ENCODE measurements around the gene SMC3. TPM values are rescaled to one million over a fixed set of nuclear protein-coding genes. Genes with fewer than 3 reads are reported as not detected.

Gene SMC3
- total and polyA plus RNA-seq, 2 of the 13 experiments (the other 11 are each of a cell fraction or from before 2014, with no cell fraction given): 11.7 to 48.0 TPM

DNA sequence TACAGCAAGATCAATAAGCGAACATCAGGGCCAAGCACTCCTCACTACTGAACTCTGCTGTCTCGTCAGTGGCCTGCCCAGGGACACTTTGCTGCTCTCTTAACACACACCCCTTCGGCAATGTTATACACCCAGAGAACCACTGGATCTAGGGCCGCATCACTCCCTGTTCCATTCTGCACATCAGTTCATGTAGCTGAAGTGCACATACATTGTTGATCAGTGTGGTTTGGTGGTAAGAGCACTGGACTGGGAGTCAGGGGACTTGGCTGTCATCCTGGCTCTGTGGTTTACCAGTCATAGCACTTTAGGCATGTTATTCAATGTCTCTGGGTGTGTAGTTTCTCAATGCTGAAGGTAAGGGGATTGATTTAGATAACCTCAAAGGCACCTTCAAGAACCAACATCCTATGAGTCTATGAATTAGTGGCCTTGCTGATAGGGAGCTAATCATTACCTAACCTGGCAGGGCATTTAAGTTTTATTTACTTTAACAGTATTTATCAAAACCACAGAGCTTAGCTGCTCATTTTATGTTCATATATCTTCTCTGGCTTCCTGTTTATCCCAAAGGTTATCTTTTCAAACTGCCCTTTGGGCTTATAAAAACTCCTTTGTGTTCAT, 45.0 kb upstream of the SMC3 start (continued):
- TF ChIP-seq YY1 (IDR thresholded peaks at IDR 0.05; ENCODE audit: insufficient read depth, insufficient replicate concordance, low read depth, low read length): no peak
- TF ChIP-seq, protein P1, sequence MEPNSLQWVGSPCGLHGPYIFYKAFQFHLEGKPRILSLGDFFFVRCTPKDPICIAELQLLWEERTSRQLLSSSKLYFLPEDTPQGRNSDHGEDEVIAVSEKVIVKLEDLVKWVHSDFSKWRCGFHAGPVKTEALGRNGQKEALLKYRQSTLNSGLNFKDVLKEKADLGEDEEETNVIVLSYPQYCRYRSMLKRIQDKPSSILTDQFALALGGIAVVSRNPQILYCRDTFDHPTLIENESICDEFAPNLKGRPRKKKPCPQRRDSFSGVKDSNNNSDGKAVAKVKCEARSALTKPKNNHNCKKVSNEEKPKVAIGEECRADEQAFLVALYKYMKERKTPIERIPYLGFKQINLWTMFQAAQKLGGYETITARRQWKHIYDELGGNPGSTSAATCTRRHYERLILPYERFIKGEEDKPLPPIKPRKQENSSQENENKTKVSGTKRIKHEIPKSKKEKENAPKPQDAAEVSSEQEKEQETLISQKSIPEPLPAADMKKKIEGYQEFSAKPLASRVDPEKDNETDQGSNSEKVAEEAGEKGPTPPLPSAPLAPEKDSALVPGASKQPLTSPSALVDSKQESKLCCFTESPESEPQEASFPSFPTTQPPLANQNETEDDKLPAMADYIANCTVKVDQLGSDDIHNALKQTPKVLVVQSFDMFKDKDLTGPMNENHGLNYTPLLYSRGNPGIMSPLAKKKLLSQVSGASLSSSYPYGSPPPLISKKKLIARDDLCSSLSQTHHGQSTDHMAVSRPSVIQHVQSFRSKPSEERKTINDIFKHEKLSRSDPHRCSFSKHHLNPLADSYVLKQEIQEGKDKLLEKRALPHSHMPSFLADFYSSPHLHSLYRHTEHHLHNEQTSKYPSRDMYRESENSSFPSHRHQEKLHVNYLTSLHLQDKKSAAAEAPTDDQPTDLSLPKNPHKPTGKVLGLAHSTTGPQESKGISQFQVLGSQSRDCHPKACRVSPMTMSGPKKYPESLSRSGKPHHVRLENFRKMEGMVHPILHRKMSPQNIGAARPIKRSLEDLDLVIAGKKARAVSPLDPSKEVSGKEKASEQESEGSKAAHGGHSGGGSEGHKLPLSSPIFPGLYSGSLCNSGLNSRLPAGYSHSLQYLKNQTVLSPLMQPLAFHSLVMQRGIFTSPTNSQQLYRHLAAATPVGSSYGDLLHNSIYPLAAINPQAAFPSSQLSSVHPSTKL (CRISPR knock-in tag; IDR thresholded peaks at IDR 0.05): peak; percentile 36; the same call in 1 of the 2 replicates
- TF ChIP-seq, protein P2, sequence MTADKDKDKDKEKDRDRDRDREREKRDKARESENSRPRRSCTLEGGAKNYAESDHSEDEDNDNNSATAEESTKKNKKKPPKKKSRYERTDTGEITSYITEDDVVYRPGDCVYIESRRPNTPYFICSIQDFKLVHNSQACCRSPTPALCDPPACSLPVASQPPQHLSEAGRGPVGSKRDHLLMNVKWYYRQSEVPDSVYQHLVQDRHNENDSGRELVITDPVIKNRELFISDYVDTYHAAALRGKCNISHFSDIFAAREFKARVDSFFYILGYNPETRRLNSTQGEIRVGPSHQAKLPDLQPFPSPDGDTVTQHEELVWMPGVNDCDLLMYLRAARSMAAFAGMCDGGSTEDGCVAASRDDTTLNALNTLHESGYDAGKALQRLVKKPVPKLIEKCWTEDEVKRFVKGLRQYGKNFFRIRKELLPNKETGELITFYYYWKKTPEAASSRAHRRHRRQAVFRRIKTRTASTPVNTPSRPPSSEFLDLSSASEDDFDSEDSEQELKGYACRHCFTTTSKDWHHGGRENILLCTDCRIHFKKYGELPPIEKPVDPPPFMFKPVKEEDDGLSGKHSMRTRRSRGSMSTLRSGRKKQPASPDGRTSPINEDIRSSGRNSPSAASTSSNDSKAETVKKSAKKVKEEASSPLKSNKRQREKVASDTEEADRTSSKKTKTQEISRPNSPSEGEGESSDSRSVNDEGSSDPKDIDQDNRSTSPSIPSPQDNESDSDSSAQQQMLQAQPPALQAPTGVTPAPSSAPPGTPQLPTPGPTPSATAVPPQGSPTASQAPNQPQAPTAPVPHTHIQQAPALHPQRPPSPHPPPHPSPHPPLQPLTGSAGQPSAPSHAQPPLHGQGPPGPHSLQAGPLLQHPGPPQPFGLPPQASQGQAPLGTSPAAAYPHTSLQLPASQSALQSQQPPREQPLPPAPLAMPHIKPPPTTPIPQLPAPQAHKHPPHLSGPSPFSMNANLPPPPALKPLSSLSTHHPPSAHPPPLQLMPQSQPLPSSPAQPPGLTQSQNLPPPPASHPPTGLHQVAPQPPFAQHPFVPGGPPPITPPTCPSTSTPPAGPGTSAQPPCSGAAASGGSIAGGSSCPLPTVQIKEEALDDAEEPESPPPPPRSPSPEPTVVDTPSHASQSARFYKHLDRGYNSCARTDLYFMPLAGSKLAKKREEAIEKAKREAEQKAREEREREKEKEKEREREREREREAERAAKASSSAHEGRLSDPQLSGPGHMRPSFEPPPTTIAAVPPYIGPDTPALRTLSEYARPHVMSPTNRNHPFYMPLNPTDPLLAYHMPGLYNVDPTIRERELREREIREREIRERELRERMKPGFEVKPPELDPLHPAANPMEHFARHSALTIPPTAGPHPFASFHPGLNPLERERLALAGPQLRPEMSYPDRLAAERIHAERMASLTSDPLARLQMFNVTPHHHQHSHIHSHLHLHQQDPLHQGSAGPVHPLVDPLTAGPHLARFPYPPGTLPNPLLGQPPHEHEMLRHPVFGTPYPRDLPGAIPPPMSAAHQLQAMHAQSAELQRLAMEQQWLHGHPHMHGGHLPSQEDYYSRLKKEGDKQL (CRISPR knock-in tag; IDR thresholded peaks at IDR 0.05; ENCODE audit: low read depth): 0 out of 2 replicates have a peak, but pooled peaks have one; percentile 50
- TF ChIP-seq, protein P3, sequence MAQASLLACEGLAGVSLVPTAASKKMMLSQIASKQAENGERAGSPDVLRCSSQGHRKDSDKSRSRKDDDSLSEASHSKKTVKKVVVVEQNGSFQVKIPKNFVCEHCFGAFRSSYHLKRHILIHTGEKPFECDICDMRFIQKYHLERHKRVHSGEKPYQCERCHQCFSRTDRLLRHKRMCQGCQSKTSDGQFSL (CRISPR knock-in tag; IDR thresholded peaks at IDR 0.05): no peak
- no peak for TF ChIP-seq DMAP1 (CRISPR knock-in tag; IDR thresholded peaks at IDR 0.05)
- TF ChIP-seq SOX13 (IDR thresholded peaks at IDR 0.05): no peak
- TF ChIP-seq SOX13 (CRISPR knock-in tag; conservative IDR thresholded peaks at IDR 0.05 in 1 of 2, IDR thresholded peaks at IDR 0.05 in 1 of 2): peak in 1 of 2 experiments; percentile 19; a peak in 1 of 4 replicates
- TF ChIP-seq SAP130 (CRISPR knock-in tag; IDR thresholded peaks at IDR 0.05; ENCODE audit: low read depth): peak; percentile 15; the same call in 1 of the 2 replicates
- TF ChIP-seq NR2F6 (IDR thresholded peaks at IDR 0.05): peak; percentile 81
- TF ChIP-seq NR2F6 (CRISPR knock-in tag; IDR thresholded peaks at IDR 0.05): peak; percentile 43
- 0 out of 2 replicates have a peak, but pooled peaks have one; percentile 30 for TF ChIP-seq HMG20B (CRISPR knock-in tag; conservative IDR thresholded peaks at IDR 0.05)
- TF ChIP-seq, protein P4, sequence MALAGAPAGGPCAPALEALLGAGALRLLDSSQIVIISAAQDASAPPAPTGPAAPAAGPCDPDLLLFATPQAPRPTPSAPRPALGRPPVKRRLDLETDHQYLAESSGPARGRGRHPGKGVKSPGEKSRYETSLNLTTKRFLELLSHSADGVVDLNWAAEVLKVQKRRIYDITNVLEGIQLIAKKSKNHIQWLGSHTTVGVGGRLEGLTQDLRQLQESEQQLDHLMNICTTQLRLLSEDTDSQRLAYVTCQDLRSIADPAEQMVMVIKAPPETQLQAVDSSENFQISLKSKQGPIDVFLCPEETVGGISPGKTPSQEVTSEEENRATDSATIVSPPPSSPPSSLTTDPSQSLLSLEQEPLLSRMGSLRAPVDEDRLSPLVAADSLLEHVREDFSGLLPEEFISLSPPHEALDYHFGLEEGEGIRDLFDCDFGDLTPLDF (CRISPR knock-in tag; IDR thresholded peaks at IDR 0.05): no peak
- TF ChIP-seq, protein P5, sequence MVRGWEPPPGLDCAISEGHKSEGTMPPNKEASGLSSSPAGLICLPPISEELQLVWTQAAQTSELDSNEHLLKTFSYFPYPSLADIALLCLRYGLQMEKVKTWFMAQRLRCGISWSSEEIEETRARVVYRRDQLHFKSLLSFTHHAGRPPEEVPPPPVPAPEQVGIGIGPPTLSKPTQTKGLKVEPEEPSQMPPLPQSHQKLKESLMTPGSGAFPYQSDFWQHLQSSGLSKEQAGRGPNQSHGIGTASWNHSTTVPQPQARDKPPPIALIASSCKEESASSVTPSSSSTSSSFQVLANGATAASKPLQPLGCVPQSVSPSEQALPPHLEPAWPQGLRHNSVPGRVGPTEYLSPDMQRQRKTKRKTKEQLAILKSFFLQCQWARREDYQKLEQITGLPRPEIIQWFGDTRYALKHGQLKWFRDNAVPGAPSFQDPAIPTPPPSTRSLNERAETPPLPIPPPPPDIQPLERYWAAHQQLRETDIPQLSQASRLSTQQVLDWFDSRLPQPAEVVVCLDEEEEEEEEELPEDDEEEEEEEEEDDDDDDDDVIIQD (CRISPR knock-in tag; IDR thresholded peaks at IDR 0.05; ENCODE audit: low read depth): no peak
- no peak for TF ChIP-seq ZNF564 (CRISPR knock-in tag; IDR thresholded peaks at IDR 0.05)
- TF ChIP-seq, protein P6, sequence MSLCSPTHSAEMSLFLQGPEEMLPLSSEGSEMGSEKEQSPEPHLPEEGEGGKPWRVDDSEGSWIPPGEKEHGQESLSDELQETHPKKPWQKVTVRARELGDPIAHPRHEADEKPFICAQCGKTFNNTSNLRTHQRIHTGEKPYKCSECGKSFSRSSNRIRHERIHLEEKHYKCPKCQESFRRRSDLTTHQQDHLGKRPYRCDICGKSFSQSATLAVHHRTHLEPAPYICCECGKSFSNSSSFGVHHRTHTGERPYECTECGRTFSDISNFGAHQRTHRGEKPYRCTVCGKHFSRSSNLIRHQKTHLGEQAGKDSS (CRISPR knock-in tag; IDR thresholded peaks at IDR 0.05; ENCODE audit: borderline replicate concordance, low read depth): peak; percentile 100
